Left ventricle myocardium inferior (tissue), 1 donor: ENCODE results near the gene SLC6A11. TPM values are rescaled to one million over a fixed set of nuclear protein-coding genes. Genes with fewer than 3 reads are reported as not detected.

Source experiments
- DNase-seq: peaks from one replicate; pipeline ENCODE4 v3.0.0-alpha.2; 2020
- H3K27ac ChIP-seq: fragments of 200-600 bp; replicated peaks from 2 replicates; pipeline ENCODE4 v1.8.0; 2021
- H3K27me3 ChIP-seq: fragments of 200-600 bp; 2 replicates; pipeline ENCODE4 v1.8.0; 2021; ENCODE audit warnings: low read depth
- H3K36me3 ChIP-seq: fragments of 200-600 bp; 2 replicates; pipeline ENCODE4 v1.8.0; 2021
- H3K4me1 ChIP-seq: fragments of 200-600 bp; 2 replicates; pipeline ENCODE4 v1.8.0; 2021
- H3K4me3 ChIP-seq: fragments of 200-600 bp; 2 replicates; pipeline ENCODE4 v1.8.0; 2021; ENCODE audit warnings: mild to moderate bottlenecking, moderate library complexity
- H3K9me3 ChIP-seq: fragments of 200-600 bp; replicated peaks from 2 replicates; pipeline ENCODE4 v1.8.0; 2021
- intact Hi-C: fragments of 100-400 bp; cut with micrococcal nuclease; formaldehyde crosslinking; loops from one replicate; pipeline ENCODE4 v1.11.0; 2022
- total RNA-seq: library from RNA; stranded (reverse); fragmentation: NEBNext Ultra II Directional; extraction: Animal tissue kit (Norgen Biotek cat#: 25700); gene quantifications from one replicate; pipeline ENCODE4 v1.2.1, GENCODE V29; 2021
- TF ChIP-seq, protein P1 (sequence below): fragments of 200-600 bp; IDR thresholded peaks from 2 replicates; pipeline ENCODE4 v1.8.0; 2021; ENCODE audit warnings: antibody characterized with exemption, mild to moderate bottlenecking, borderline replicate concordance
- donor health status: DM: no; HTN: yes; CAD: no; lungs with severe emphysema.

The SLC6A11 gene
- total RNA-seq, 1 donor from 2014 or later = not detected

- H3K9me3 ChIP-seq = no peaks in the 10 kb centered on the region
- TF ChIP-seq, protein P1, sequence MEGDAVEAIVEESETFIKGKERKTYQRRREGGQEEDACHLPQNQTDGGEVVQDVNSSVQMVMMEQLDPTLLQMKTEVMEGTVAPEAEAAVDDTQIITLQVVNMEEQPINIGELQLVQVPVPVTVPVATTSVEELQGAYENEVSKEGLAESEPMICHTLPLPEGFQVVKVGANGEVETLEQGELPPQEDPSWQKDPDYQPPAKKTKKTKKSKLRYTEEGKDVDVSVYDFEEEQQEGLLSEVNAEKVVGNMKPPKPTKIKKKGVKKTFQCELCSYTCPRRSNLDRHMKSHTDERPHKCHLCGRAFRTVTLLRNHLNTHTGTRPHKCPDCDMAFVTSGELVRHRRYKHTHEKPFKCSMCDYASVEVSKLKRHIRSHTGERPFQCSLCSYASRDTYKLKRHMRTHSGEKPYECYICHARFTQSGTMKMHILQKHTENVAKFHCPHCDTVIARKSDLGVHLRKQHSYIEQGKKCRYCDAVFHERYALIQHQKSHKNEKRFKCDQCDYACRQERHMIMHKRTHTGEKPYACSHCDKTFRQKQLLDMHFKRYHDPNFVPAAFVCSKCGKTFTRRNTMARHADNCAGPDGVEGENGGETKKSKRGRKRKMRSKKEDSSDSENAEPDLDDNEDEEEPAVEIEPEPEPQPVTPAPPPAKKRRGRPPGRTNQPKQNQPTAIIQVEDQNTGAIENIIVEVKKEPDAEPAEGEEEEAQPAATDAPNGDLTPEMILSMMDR = no peak
- intact Hi-C loops = no loop called here
- no peaks in the 10 kb centered on the region for H3K36me3 ChIP-seq
- H3K27me3 ChIP-seq = peaks cover 49% of the 10 kb centered on the region
- H3K27ac ChIP-seq = no peak overlapping the region
- peaks cover 34% of the 10 kb centered on the region for H3K4me1 ChIP-seq
- DNase-seq = no peak
- H3K4me3 ChIP-seq = no peak overlapping the region
These were observed 136.5 kb downstream of the SLC6A11 start for GRCh38 chr3:10952525-10952924.

GRCh38 chr3:10954740-10955139 lies 138.7 kb downstream of the SLC6A11 start:
- Histone ChIP-seq H3K27ac (no peak overlapping the region), H3K4me3 (no peak overlapping the region), H3K4me1 (peaks cover 40% of the 10 kb centered on the region), H3K36me3 (no peaks in the 10 kb centered on the region), H3K27me3 (peaks cover 27% of the 10 kb centered on the region), H3K9me3 (no peaks in the 10 kb centered on the region)
- DNase-seq = no peak
- intact Hi-C loops = no loop called here
- TF ChIP-seq, protein P1 = no peak

DNA sequence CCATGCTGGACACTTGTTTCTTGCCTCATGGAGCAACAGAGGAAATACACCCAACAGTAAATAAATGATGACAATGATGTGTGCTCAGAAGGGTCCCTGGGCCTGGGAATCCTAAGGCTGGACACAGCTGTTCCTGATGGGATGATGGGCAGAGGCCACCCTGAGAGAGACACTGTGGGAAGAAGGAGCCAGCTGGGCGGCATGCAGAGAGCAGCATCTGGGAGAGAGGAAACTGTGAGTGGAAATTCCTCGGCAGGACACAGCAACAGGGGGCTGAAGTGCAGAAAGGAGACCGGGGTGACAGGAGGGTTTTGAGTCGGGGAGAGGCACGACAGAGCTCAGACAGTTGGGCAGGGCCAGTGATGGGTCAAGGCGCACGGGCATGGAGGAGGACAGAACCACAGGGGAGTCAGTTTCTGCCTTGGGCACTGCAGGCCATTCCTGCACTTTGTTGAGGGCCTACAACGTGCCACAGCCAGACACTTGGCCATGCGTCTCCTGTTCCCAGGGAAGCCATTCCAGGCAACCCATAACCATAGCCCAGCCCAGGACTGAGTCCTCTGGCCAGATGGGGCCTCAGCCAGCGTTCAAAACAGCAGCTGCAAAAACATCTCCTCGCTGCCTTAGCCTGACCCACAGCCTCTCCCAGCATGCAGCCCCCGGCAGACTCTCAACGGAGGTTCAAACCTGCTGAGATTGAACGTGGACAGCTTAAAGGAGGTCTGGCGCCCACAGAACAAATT lies 139.9 kb downstream of the SLC6A11 start:
- Histone ChIP-seq H3K4me3 (no peak overlapping the region), H3K27me3 (peaks cover 23% of the 10 kb centered on the region), H3K36me3 (no peaks in the 10 kb centered on the region), H3K4me1 (peaks cover 39% of the 10 kb centered on the region), H3K27ac (peak overlapping the region; percentile 65), H3K9me3 (no peaks in the 10 kb centered on the region)
- TF ChIP-seq, protein P1 = no peak
- intact Hi-C loops = no loop called here
- peak; percentile 59 for DNase-seq

GRCh38 chr3:10956531-10956930 lies 140.5 kb downstream of the SLC6A11 start:
- peaks cover 24% of the 10 kb centered on the region for H3K27me3 ChIP-seq
- H3K4me1 ChIP-seq = peaks cover 35% of the 10 kb centered on the region
- TF ChIP-seq, protein P1 = no peak
- intact Hi-C loops = no loop called here
- H3K9me3 ChIP-seq = no peaks in the 10 kb centered on the region
- peak overlapping the region; percentile 65 for H3K27ac ChIP-seq
- no peak overlapping the region for H3K4me3 ChIP-seq
- H3K36me3 ChIP-seq = no peaks in the 10 kb centered on the region
- no peak for DNase-seq

DNA sequence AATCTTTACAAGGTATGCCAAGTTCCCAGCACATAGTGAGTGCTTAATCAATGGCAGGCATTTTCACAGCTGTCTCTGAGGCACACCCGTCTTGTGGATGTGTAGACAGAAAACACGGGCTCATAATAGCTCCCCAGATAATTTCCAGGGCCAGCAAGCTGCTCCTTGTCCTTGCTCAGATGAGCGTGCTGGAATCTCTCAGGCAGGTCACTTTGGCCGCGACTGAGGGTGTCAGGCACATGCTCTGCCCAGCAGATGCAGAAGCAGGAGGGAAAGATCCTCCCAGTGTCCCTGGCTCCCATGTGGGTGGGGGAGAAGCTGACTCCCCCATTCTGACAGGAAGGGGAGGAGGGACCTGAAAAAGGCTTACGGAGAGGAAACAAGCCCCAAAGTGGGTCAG lies 141.0 kb downstream of the SLC6A11 start:
- Histone ChIP-seq H3K4me1 (peaks cover 35% of the 10 kb centered on the region), H3K36me3 (no peaks in the 10 kb centered on the region), H3K27ac (peak overlapping the region; percentile 65), H3K9me3 (no peaks in the 10 kb centered on the region), H3K27me3 (peaks cover 24% of the 10 kb centered on the region), H3K4me3 (no peak overlapping the region)
- intact Hi-C loops = no loop called here
- TF ChIP-seq, protein P1 = no peak
- peak; percentile 51 for DNase-seq
